HCT116 (cell line): ENCODE measurements around the gene PPP2R5D. TPM values are rescaled to one million over a fixed set of nuclear protein-coding genes. Genes with fewer than 3 reads are reported as not detected.

ENCODE experiments used
- ATAC-seq: fragments of 200-7000 bp; cut with Tn5 transposase; 2 replicates; pipeline ENCODE4 v1.9.1; 2020; ENCODE audit warnings: mild to moderate bottlenecking, moderate library complexity
- BruUV-seq: library from RNA; stranded (reverse); fragments of 400-500 nt; replicated peaks from 2 replicates; lab custom pipeline; 2021; lab: Mats Ljungman, UMichigan
- CTCF ChIA-PET: fragments of 300-600 bp; sonication (Branson Sonifier 250); formaldehyde crosslinking; loops from one replicate; lab custom pipeline; 2021; ENCODE audit warnings: antibody characterized with exemption; lab: Charles Lee
- POLR2A ChIA-PET: fragments of 300-600, 350-600 bp; sonication (Branson Sonifier 250); formaldehyde crosslinking; loops from one replicate; lab custom pipeline; 2021; ENCODE audit warnings: antibody characterized with exemption; lab: Charles Lee
- RAD21 ChIA-PET, 2 experiments: fragments of 300-600 bp; sonication (Branson Sonifier 250); formaldehyde crosslinking; loops; one replicate each; lab custom pipeline; 2023; ENCODE audit warnings: low total read pairs in 2 of 2; ENCODE audit not compliant: uncharacterized antibody in 2 of 2, unreplicated experiment in 2 of 2, low non-redundant PET in 1 of 2; lab: Charles Lee
- DNase-seq: peaks from one replicate; pipeline ENCODE4 v3.0.0-alpha.2; 2010; ENCODE audit warnings: low read depth, low spot score
- H2AFZ ChIP-seq: fragments of 200-600 bp; shearing (Covaris generic), sonication (generic); 2 replicates; pipeline ENCODE4 v1.6.1; 2017; ENCODE audit warnings: low read depth, mixed run types, mixed read lengths, antibody characterized with exemption, low read length; ENCODE audit not compliant: poor library complexity, severe bottlenecking
- H3K27ac ChIP-seq: 2 replicates; pipeline ENCODE4 v1.5.1; 2012; ENCODE audit warnings: low read depth, low read length
- H3K27me3 ChIP-seq: fragments of 200-600 bp; sonication (generic); 2 replicates; pipeline ENCODE4 v1.6.1; 2016; ENCODE audit warnings: mixed run types, low read length, mixed read lengths; ENCODE audit not compliant: insufficient read depth
- H3K36me3 ChIP-seq, 2 experiments: fragments of 200-500 bp in 1 of 2; fragments of 200-600 bp in 1 of 2; sonication (Bioruptor generic) in 1 of 2; sonication (generic) in 1 of 2; 2 replicates each; pipeline versions ENCODE4 v1.5.1 to v1.6.1; 2014 to 2016; ENCODE audit warnings: low read length in 2 of 2, inconsistent platforms in 1 of 2, mixed read lengths in 1 of 2, mixed run types in 1 of 2; ENCODE audit not compliant: insufficient read depth in 2 of 2, control insufficient read depth in 1 of 2
- H3K4me1 ChIP-seq, 2 experiments: fragments of 200-600 bp in 1 of 2; sonication (generic) in 1 of 2; 2 replicates each; pipeline versions ENCODE4 v1.5.1 to v1.6.1; 2012 to 2017; ENCODE audit warnings: low read length in 2 of 2, inconsistent platforms in 1 of 2, mild to moderate bottlenecking in 1 of 2, mixed read lengths in 1 of 2, mixed run types in 1 of 2, moderate library complexity in 1 of 2; ENCODE audit not compliant: insufficient read depth in 2 of 2, control insufficient read depth in 1 of 2
- H3K4me2 ChIP-seq: fragments of 200-600 bp; sonication (generic); 2 replicates; pipeline ENCODE4 v1.6.1; 2017; ENCODE audit warnings: mixed run types, low read length, mixed read lengths
- H3K4me3 ChIP-seq, 2 experiments: fragments of 200-600 bp in 1 of 2; sonication (generic) in 1 of 2; replicated peaks in 1 of 2; 2 replicates each; pipeline ENCODE4 v1.5.1; 2011 to 2016; ENCODE audit warnings: low read length in 2 of 2, control low read depth in 1 of 2, low read depth in 1 of 2, mild to moderate bottlenecking in 1 of 2, mixed read lengths in 1 of 2, mixed run types in 1 of 2
- H3K79me2 ChIP-seq: fragments of 200-600 bp; sonication (generic); 2 replicates; pipeline ENCODE4 v1.6.1; 2017; ENCODE audit warnings: mild to moderate bottlenecking, mixed run types, low read length, moderate library complexity, mixed read lengths; ENCODE audit not compliant: insufficient read depth
- H3K9ac ChIP-seq: fragments of 200-600 bp; sonication (generic); 2 replicates; pipeline ENCODE4 v1.6.1; 2016; ENCODE audit warnings: low read length, mixed read lengths
- H3K9me2 ChIP-seq: fragments of 200-600 bp; sonication (generic), shearing (Covaris generic); 2 replicates; pipeline ENCODE4 v1.6.1; 2017; ENCODE audit warnings: mixed run types, mild to moderate bottlenecking, moderate library complexity; ENCODE audit not compliant: insufficient read depth
- H3K9me3 ChIP-seq, 2 experiments: fragments of 200-500 bp in 1 of 2; fragments of 200-600 bp in 1 of 2; sonication (Bioruptor generic) in 1 of 2; sonication (generic) in 1 of 2; 2 replicates each; pipeline ENCODE4 v1.6.1; 2014 to 2017; ENCODE audit warnings: low read length in 2 of 2, mixed read lengths in 2 of 2, inconsistent platforms in 1 of 2, low read depth in 1 of 2, mild to moderate bottlenecking in 1 of 2, mixed run types in 1 of 2, moderate library complexity in 1 of 2; ENCODE audit not compliant: control insufficient read depth in 1 of 2, insufficient read depth in 1 of 2
- H4K20me1 ChIP-seq: fragments of 200-600 bp; sonication (generic), shearing (Covaris generic); 2 replicates; pipeline ENCODE4 v1.6.1; 2017; ENCODE audit warnings: mixed run types, mild to moderate bottlenecking, moderate library complexity; ENCODE audit not compliant: insufficient read depth
- CBX3 ChIP-seq: IDR thresholded peaks from 2 replicates; pipeline ENCODE4 v1.6.1; 2012; ENCODE audit warnings: low read depth
- EGR1 ChIP-seq: IDR thresholded peaks from 2 replicates; pipeline ENCODE4 v1.6.1; 2012; ENCODE audit warnings: low read depth
- ELF1 ChIP-seq: IDR thresholded peaks from 2 replicates; pipeline ENCODE4 v1.6.1; 2012; ENCODE audit warnings: low read depth, borderline replicate concordance
- MAX ChIP-seq: IDR thresholded peaks from 2 replicates; pipeline ENCODE4 v1.6.1; 2012
- POLR2A ChIP-seq: IDR thresholded peaks from 2 replicates; pipeline ENCODE4 v1.7.0; 2011; ENCODE audit warnings: borderline replicate concordance; ENCODE audit not compliant: insufficient read depth, insufficient read length; ENCODE audit errors: extremely low read depth
- POLR2AphosphoS5 ChIP-seq: IDR thresholded peaks from 2 replicates; pipeline ENCODE4 v1.6.1; 2011; ENCODE audit warnings: mild to moderate bottlenecking, low read depth, low read length, moderate library complexity
- SP1 ChIP-seq: IDR thresholded peaks from 2 replicates; pipeline ENCODE4 v1.6.1; 2012; ENCODE audit warnings: low read depth
- SRF ChIP-seq: IDR thresholded peaks from 2 replicates; pipeline ENCODE4 v1.6.1; 2012; ENCODE audit warnings: low read depth
- ZBTB33 ChIP-seq: IDR thresholded peaks from 2 replicates; pipeline ENCODE4 v1.6.1; 2011; ENCODE audit warnings: mild to moderate bottlenecking, low read length, moderate library complexity; ENCODE audit not compliant: insufficient replicate concordance; ENCODE audit errors: extremely low read depth
- ZFX ChIP-seq: fragments of 450-650 bp; IDR thresholded peaks from 2 replicates; pipeline ENCODE4 v1.6.1; 2017
- ZNF274 ChIP-seq: fragments of 200-500 bp; sonication (Bioruptor generic); IDR thresholded peaks from 2 replicates; pipeline ENCODE4 v1.6.1; 2014; ENCODE audit warnings: mild to moderate bottlenecking, low read depth, low read length, inconsistent platforms
- intact Hi-C: fragments of 100-400 bp; cut with micrococcal nuclease; formaldehyde crosslinking; loops from 2 replicates; pipeline ENCODE4 v1.10.0; 2022
- total RNA-seq: library from RNA; stranded (reverse); gene quantifications from one replicate; pipeline ENCODE4 v1.2.1, GENCODE V29; 2021; ENCODE audit not compliant: unreplicated experiment

The PPP2R5D gene
- total RNA-seq, 1 experiment from 2014 or later, result 49.6 TPM

GRCh38 chr6:42968783-42969182, 15.6 kb upstream of the PPP2R5D start:
- TF ChIP-seq ZBTB33 (no peak), ZNF274 (no peak), SRF (no peak), SP1 (no peak), ZFX (no peak), CBX3 (no peak), POLR2A (no peak), POLR2AphosphoS5 (no peak), ELF1 (no peak), MAX (no peak), EGR1 (no peak)
- no peaks in the 10 kb centered on the region for H3K27me3 ChIP-seq
- H3K79me2 ChIP-seq, result no peaks in the 10 kb centered on the region
- H3K9me3 ChIP-seq, result no peaks in the 10 kb centered on the region
- ChIA-PET CTCF (no interaction called here), POLR2A (no interaction called here), RAD21 (no interaction called here)
- peaks cover 15 to 27% of the 10 kb centered on the region in 2 experiments for H3K4me1 ChIP-seq
- no peak overlapping the region for H2AFZ ChIP-seq
- ATAC-seq (no peak), DNase-seq (no peak)
- no peaks in the 10 kb centered on the region for H4K20me1 ChIP-seq
- BruUV-seq, result no TSS peak
- no peak overlapping the region for H3K4me3 ChIP-seq
- H3K9me2 ChIP-seq, result no peaks in the 10 kb centered on the region
- intact Hi-C loops, result no loop called here
- no peak overlapping the region for H3K9ac ChIP-seq
- H3K27ac ChIP-seq, result no peak overlapping the region
- peaks cover 0 to 3% of the 10 kb centered on the region in 2 experiments; a peak in 2 of 4 replicates for H3K36me3 ChIP-seq
- no peak overlapping the region for H3K4me2 ChIP-seq

- H3K4me1 ChIP-seq, result peaks cover 15 to 27% of the 10 kb centered on the region in 2 experiments
- no peak overlapping the region for H3K27ac ChIP-seq
- no peaks in the 10 kb centered on the region for H3K27me3 ChIP-seq
- H3K36me3 ChIP-seq, result peaks cover 0 to 3% of the 10 kb centered on the region in 2 experiments; a peak in 2 of 4 replicates
- RAD21 ChIA-PET, result no interaction called here
- H3K4me2 ChIP-seq, result no peak overlapping the region
- CTCF ChIA-PET, result no interaction called here
- POLR2A ChIA-PET, result no interaction called here
- DNase-seq (no peak), ATAC-seq (no peak)
- no peaks in the 10 kb centered on the region for H3K79me2 ChIP-seq
- intact Hi-C loops, result no loop called here
- H4K20me1 ChIP-seq, result no peaks in the 10 kb centered on the region
- TF ChIP-seq ZNF274 (no peak), ZFX (no peak), ELF1 (no peak), MAX (no peak)
- H3K9me3 ChIP-seq, result no peaks in the 10 kb centered on the region
- H3K9me2 ChIP-seq, result no peaks in the 10 kb centered on the region
- H3K9ac ChIP-seq, result no peak overlapping the region
- H3K4me3 ChIP-seq, result no peak overlapping the region
- H2AFZ ChIP-seq, result no peak overlapping the region
- BruUV-seq, result no TSS peak
Observed at GRCh38 chr6:42969431-42969830, 14.9 kb upstream of the PPP2R5D start.
